ENCODE measurements around the gene BACH2.

- TF ChIP-seq ZFP36 (IDR thresholded peaks at IDR 0.05; ENCODE audit: low read depth, low read length, partially characterized antibody) (no peak), ELF2 (CRISPR knock-in tag; IDR thresholded peaks at IDR 0.05) (no peak), TCF7L2 (IDR thresholded peaks at IDR 0.05; ENCODE audit: low read depth, low read length) (no peak), ATF6 (CRISPR knock-in tag; IDR thresholded peaks at IDR 0.05) (no peak), TAF15 (IDR thresholded peaks at IDR 0.05; ENCODE audit: low read depth, low read length) (no peak), POLR2A (conservative IDR thresholded peaks at IDR 0.05) (no peak), ZNF707 (CRISPR knock-in tag; conservative IDR thresholded peaks at IDR 0.05) (no peak), CTCF (IDR thresholded peaks at IDR 0.05 in 2 of 3, conservative IDR thresholded peaks at IDR 0.05 in 1 of 3; ENCODE audit: insufficient read depth in 2 of 3, low read depth in 1 of 3, low read length in 3 of 3) (no peak), GABPA (tag; conservative IDR thresholded peaks at IDR 0.05; ENCODE audit: low read depth) (no peak)
Measured at GRCh38 chr6:90297867-90298381, 1.3 kb upstream of the BACH2 start.

Data from K562 (cell line).